Measurements from ENCODE around the gene GPR84. TPM values are rescaled to one million over a fixed set of nuclear protein-coding genes. Genes with fewer than 3 reads are reported as not detected.

The GPR84 gene
- total RNA-seq, 1 experiment from 2014 or later: not detected

Small RNA genes lying within 50 kb of the gene (small RNA-seq; reads per million reads assigned to genes)
- gene MIR148B: 1.3 to 151 reads per million in 2 experiments
- 0 reads per million in 2 experiments for gene RN7SL744P
- 0 reads per million in 2 experiments for gene RNU6-950P

Other genes with a start within 250 kb of the GPR84 start
- gene SMUG1, start 175.5 kb downstream of the GPR84 start, total RNA-seq (2014; rRNA removed; shearing (Covaris generic)): 74.3 and 87.8 TPM in 2 replicates
- 47.2 and 49.1 TPM in 2 replicates for gene CBX5, start 84.4 kb downstream of the GPR84 start, total RNA-seq (2014; rRNA removed; shearing (Covaris generic))
- gene HNRNPA1, start 83.8 kb downstream of the GPR84 start, total RNA-seq (2014; rRNA removed; shearing (Covaris generic)): 223 and 288 TPM in 2 replicates
- gene NFE2, start 63.5 kb downstream of the GPR84 start, total RNA-seq (2014; rRNA removed; shearing (Covaris generic)): 0.32 TPM in 1 of 2 replicates, not detected in the other
- 273 and 325 TPM in 2 replicates for gene COPZ1, start 39.4 kb downstream of the GPR84 start, total RNA-seq (2014; rRNA removed; shearing (Covaris generic))
- gene ZNF385A, start 20.2 kb upstream of the GPR84 start, total RNA-seq (2014; rRNA removed; shearing (Covaris generic)): 1.1 and 3.1 TPM in 2 replicates
- gene ITGA5, start 54.8 kb upstream of the GPR84 start, total RNA-seq (2014; rRNA removed; shearing (Covaris generic)): 19.2 and 22.6 TPM in 2 replicates
- 0.83 TPM in 1 of 2 replicates, not detected in the other for gene GTSF1, start 109.1 kb upstream of the GPR84 start, total RNA-seq (2014; rRNA removed; shearing (Covaris generic))
- gene NCKAP1L, start 133.3 kb upstream of the GPR84 start, total RNA-seq (2014; rRNA removed; shearing (Covaris generic)): not detected in 2 replicates
- 0.08 TPM in 1 of 2 replicates, not detected in the other for gene PDE1B, start 185.1 kb upstream of the GPR84 start, total RNA-seq (2014; rRNA removed; shearing (Covaris generic))
- gene PPP1R1A, start 224.2 kb upstream of the GPR84 start, total RNA-seq (2014; rRNA removed; shearing (Covaris generic)): 0.35 TPM in 1 of 2 replicates, not detected in the other

Data from SK-MEL-5 (cell line).